Astrocyte (in vitro differentiated cells and primary cell): Measurements from ENCODE around the gene ALK.

ENCODE experiments used
- EZH2 ChIP-seq: IDR thresholded peaks from 2 replicates; pipeline ENCODE4 v1.6.1; 2012; ENCODE audit warnings: mild to moderate bottlenecking, low read length, inconsistent platforms; ENCODE audit not compliant: insufficient read depth
- TF ChIP-seq, protein P1 (sequence below): IDR thresholded peaks from 2 replicates; pipeline ENCODE4 v1.5.1; 2011; ENCODE audit warnings: low read depth, mild to moderate bottlenecking, inconsistent platforms, low read length, moderate library complexity; ENCODE audit not compliant: insufficient read depth

DNA sequence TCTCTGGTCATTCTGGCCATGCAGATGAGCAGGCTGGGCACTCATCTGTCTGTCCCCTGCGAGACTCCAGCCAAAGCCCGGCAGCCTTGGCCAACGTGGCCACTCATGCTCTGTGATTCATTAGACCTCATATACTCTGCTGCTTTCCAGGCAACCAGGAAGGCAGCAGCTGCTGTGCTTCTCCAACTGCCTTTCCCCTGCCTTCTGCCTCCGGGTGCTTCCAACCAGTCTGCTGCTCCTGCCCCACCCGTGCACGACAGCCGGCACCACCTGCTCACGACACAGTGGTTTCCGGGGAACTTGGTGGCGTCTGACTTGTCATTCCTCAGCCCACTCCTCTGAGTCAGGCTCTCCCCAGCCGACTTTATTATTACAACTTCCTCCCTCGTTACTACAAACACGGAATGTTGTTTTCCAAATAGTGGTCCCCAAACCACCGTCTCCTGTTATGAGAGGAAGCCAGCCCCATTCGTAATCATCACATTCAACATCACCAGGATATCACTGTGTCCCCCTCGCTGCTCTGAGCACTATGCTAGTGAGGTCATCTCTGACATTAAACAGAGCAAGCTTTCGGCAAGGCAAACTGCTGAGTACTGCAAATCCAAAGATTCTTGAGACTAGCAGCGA, 392.4 kb downstream of the ALK start:
- TF ChIP-seq, protein P1, sequence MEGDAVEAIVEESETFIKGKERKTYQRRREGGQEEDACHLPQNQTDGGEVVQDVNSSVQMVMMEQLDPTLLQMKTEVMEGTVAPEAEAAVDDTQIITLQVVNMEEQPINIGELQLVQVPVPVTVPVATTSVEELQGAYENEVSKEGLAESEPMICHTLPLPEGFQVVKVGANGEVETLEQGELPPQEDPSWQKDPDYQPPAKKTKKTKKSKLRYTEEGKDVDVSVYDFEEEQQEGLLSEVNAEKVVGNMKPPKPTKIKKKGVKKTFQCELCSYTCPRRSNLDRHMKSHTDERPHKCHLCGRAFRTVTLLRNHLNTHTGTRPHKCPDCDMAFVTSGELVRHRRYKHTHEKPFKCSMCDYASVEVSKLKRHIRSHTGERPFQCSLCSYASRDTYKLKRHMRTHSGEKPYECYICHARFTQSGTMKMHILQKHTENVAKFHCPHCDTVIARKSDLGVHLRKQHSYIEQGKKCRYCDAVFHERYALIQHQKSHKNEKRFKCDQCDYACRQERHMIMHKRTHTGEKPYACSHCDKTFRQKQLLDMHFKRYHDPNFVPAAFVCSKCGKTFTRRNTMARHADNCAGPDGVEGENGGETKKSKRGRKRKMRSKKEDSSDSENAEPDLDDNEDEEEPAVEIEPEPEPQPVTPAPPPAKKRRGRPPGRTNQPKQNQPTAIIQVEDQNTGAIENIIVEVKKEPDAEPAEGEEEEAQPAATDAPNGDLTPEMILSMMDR: no peak
- TF ChIP-seq EZH2: no peak
